Hair follicle dermal papilla cell (primary cell): Measurements from ENCODE around the gene TMEM221. TPM values are rescaled to one million over a fixed set of nuclear protein-coding genes. Genes with fewer than 3 reads are reported as not detected.

Experiments
- total RNA-seq: library from RNA; depleted of rRNA; stranded (reverse); fragments of >200 nt; gene quantifications from 2 replicates; pipeline ENCODE4 v1.2.3, GENCODE V29; 2012

The TMEM221 gene
- total RNA-seq, result 0.12 TPM in 1 of 2 replicates, not detected in the other

DNA sequence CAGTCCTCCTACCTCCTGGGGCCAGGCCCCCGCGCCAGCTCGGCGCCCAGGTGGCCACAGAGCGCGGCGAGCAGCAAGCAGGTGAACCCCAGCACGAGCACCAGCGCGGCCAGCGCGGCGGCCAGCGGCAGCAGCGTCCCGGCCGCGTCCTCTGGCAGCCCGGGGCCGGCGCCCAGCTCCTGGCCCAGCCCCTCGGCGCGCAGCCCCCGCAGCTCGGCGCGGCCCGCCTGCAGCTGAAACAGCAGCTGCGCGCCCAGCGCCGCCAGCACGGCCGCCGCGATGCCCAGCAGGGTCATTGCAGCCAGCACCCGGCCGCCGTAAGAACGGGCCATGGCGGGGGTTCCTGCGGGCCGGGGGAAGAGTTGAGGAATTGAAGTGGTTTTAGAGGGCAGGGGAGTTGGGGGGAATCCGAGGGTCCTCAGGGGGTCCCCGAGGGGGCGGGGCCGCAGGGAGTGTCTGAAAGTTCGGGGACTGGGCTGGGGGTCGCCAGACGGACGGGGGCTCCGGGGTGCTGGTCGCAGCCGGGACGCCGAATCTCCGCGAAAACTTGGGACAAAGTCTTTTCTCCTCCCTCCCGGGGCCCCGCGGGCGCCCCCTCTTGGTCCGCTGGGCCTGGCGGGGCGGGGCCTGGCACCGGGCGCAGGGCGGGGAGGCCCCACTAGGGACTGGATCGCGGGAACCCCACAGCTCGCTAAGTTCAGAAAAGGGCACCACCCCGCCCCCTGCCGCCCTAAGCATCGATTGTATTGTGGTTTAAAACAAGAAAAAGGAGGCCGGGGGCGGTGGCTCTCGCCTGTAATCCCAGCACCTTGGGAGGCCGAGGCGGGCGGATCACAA lies at the start of gene TMEM221:
TMEM221 (minus strand) TSS at position 538 of the 837 bp plus-strand sequence; CDS start at position 332, 206 bp downstream.

DNA sequence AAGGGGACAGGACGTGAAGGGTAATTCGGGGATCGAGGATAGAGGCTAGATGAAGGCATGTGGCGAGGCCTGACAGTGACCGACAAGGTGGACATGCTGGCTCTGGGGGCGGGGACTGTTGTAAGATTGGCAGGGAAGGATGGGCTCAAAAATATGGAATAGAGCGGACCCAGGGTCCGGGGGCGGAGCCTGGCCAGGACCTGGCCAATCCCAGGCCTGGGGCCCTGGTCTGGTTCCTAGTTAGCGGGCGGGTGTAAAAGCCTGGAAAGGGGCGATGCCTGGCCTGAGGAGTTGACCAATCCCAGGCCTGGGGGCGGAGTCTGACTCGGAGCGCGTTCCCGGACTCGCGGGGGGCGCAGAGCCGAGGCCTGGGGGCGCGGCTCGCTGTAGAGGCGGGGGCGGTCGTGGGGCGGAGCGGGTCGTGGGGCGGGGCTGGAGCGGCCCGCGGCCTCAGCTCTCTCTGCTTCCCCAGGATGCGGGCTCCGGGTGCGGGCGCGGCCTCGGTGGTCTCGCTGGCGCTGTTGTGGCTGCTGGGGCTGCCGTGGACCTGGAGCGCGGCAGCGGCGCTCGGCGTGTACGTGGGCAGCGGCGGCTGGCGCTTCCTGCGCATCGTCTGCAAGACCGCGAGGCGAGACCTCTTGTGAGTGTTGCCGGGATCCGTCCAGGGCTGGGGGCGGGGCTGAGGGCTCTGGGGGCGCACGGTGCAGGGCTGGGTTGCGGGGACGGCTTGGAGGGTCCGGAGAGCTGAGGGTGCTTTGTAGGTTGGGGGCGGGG lies 21.8 kb upstream of the TMEM221 start, which contains the start of gene SLC27A1:
SLC27A1 (plus strand) TSS at position 457 of the 774 bp plus-strand sequence; CDS start at position 474, 17 bp downstream.

DNA sequence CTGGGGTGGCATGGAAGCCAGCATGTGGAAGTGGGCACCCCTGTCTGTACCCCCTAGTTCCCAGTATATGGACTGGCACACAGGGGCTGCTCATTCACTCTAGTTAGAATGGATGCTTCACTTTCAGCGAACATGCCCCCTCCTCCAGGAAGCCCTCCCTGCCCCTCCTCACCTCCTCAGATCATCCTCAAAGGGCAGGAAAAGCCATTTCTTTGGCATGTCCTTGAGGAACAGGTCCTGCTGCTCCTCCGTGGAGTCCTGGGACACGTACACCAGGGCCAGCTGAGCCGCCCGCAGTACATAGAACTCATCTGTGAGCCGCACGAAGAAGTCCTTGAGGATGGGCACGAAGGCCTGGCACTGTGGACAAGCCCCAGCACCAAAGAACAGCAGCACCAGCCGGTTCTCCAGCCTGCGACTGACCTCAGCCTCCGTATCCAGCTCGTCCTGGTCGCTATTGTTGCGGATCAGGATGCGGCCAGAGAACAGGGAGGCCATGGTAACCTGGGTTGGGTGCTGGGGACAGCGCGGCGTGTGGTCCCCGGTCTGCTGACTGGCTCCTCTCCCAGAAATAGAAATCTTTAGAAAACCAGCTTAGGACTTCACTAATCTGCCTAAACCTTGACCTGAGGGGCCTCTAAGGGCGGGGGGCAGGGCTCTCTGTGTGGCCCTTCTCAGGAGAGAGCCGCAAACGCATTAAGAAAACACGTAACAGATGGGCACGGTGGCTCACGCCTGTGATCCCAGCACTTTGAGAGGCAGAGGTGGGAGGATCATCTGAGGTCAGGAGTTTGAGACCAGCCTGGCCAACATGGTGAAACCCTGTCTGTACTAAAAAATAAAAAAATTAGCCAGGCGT lies 12.1 kb upstream of the TMEM221 start, which contains the start of gene NXNL1:
NXNL1 (minus strand) TSS at position 555 of the 859 bp plus-strand sequence; CDS start at position 498, 57 bp downstream.

DNA sequence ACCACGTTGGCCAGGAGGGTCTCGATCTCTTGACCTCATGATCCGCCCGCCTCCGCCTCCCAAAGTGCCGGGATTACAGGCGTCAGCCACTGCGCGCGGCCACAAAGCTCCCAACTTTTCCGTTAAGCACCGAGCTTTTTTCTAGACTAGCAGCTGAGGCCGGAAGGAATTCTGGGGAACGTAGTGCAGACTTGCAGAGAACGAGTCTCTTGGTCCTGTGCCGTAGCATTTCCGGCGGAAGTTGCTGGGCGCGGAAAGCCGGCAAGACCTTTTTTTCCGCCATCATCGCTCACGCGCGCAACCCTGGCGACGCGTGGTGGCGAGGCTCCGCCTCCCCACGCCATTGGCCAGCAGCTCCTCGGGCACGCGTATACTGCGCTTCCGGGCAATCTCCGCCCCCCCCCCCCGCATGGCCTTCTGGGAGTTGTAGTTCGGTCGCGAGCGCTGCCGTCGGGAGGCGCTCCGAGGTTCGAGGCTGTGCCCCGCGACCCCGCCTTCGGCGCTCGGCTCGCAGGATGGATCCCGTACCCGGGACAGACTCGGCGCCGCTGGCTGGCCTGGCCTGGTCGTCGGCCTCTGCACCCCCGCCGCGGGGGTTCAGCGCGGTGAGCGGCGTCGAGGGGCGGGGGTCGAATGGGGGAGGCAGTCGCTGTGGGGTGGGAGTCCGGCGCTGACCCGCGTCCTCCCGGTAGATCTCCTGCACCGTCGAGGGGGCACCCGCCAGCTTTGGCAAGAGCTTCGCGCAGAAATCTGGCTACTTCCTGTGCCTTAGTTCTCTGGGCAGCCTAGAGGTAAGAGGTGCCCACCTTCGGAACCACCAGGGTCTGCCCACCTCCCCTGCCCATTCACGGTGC lies 28.6 kb downstream of the TMEM221 start, which contains the start of gene MVB12A:
MVB12A (plus strand) TSS at position 427 of the 854 bp plus-strand sequence; CDS start at position 516, 89 bp downstream.

DNA sequence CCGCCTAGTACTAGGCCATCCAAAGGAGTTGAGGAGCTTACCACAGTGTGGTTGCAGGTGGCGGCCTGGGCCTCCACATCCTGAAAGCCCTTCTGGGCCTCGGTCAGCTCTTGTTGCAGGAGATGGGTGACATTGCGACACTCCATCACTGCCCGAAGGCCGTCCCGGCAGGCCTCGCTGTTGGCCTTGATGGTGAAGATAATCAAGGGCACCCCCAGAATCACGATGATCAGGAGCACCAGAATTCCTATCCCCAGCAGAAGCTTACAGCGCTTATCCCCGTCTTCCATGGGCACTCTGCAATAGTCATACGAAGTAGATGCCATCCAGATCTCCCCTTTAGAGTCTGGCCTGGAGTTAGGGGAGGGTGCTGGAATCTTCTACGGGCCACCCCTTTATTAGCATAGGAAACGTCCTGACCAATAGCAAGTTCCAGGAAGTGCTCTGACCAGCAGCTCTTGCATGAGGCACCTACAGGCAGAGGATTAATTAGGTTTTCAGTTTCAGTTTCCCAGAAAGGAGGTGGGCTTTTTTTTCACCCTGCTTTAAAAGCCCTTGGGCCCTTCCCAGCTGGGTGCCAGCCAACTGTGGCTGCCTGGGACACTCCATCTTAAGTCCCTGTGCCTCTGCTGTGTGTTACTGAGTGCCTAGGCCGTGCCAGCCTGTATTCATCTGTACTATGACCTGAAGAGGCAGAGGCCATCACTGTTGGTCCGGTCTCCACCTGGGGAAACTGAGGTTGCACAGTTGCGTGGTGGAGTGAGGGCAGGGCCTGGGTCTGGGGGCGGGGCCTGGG lies 43.0 kb downstream of the TMEM221 start, which contains the start of gene BST2:
BST2 (minus strand) TSS at position 381 of the 796 bp plus-strand sequence; CDS start at position 326, 55 bp downstream.

DNA sequence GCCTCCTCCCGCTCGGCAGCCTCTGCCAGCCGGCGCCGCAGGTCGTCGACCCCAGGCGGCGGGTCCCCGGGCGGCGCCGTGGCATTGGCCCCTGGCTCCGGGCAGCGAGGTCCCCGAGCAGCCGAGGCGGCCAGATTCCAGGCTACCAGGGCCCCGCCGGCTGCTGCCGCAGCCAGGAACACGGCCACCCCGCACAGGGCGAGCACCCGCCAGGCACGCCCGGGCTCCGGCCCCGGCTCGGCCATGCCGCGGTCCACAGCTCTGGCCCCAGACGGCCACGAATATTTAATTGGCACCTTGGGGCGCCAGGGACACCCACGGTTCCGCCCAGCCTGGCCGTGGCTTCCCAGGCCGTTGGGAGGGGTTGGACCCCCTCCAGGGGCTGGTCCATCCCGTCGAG lies 54.6 kb downstream of the TMEM221 start, which contains the start of gene CCDC194:
CCDC194 (minus strand) TSS at position 283 of the 400 bp plus-strand sequence; CDS start at position 245, 38 bp downstream.

Other genes with a start within 250 kb of the TMEM221 start
- 18.2 and 20.9 TPM in 2 replicates for gene USE1, start 233.3 kb downstream of the TMEM221 start, total RNA-seq
- gene OCEL1, start 222.4 kb downstream of the TMEM221 start, total RNA-seq, result 2.9 and 4.9 TPM in 2 replicates
- 42.7 and 48.3 TPM in 2 replicates for gene NR2F6, start 202.7 kb downstream of the TMEM221 start, total RNA-seq
- not detected in 2 replicates for gene USHBP1, start 183.9 kb downstream of the TMEM221 start, total RNA-seq
- 58.9 and 79.5 TPM in 2 replicates for gene BABAM1, start 181.2 kb downstream of the TMEM221 start, total RNA-seq
- 0.65 TPM in 1 of 2 replicates, not detected in the other for gene ANKLE1, start 166.8 kb downstream of the TMEM221 start, total RNA-seq
- 16.7 and 18.2 TPM in 2 replicates for gene ABHD8, start 145.2 kb downstream of the TMEM221 start, total RNA-seq
- 34.6 and 38.3 TPM in 2 replicates for gene MRPL34, start 142.8 kb downstream of the TMEM221 start, total RNA-seq
- 10.9 and 21.6 TPM in 2 replicates for gene DDA1, start 139.1 kb downstream of the TMEM221 start, total RNA-seq
- gene ANO8, start 113.8 kb downstream of the TMEM221 start, total RNA-seq, result 9.2 and 10.1 TPM in 2 replicates
- 13.6 and 14.9 TPM in 2 replicates for gene GTPBP3, start 111.1 kb downstream of the TMEM221 start, total RNA-seq
- under 0.01 TPM in 1 of 2 replicates, not detected in the other for gene PLVAP, start 71.3 kb downstream of the TMEM221 start, total RNA-seq
- 0.49 TPM in 1 of 2 replicates, not detected in the other for gene CCDC194, start 54.5 kb downstream of the TMEM221 start, total RNA-seq
- 15.1 and 31.6 TPM in 2 replicates for gene BST2, start 43.0 kb downstream of the TMEM221 start, total RNA-seq
- 57.9 and 68.2 TPM in 2 replicates for gene MVB12A, start 28.6 kb downstream of the TMEM221 start, total RNA-seq
- not detected in 2 replicates for gene NXNL1, start 12.3 kb upstream of the TMEM221 start, total RNA-seq
- gene SLC27A1, start 21.9 kb upstream of the TMEM221 start, total RNA-seq, result 71.6 and 87.1 TPM in 2 replicates
- 72.2 and 74.3 TPM in 2 replicates for gene PGLS, start 63.0 kb upstream of the TMEM221 start, total RNA-seq
- 91.4 and 113 TPM in 2 replicates for gene COLGALT1, start 107.0 kb upstream of the TMEM221 start, total RNA-seq
- gene UNC13A, start 239.7 kb upstream of the TMEM221 start, total RNA-seq, result 0.12 and 0.16 TPM in 2 replicates